Nephron progenitor cell (in vitro differentiated cells): ENCODE results near the gene TAOK2.
"Not testable (repeated sequence)": the region's sequence is repeated elsewhere in the genome, so short reads cannot be mapped to it uniquely, and the experiment has no call there.

Experiments used
- DNase-seq: peaks from one replicate; pipeline ENCODE4 v3.0.0; 2021
- H3K27ac Mint-ChIP-seq: 2 replicates; pipeline ENCODE4 v1.8.0; 2021; ENCODE audit warnings: mild to moderate bottlenecking, moderate library complexity, mixed read lengths
- H3K27me3 Mint-ChIP-seq: 2 replicates; pipeline ENCODE4 v1.8.0; 2021; ENCODE audit warnings: mild to moderate bottlenecking, low read depth, mixed read lengths; ENCODE audit not compliant: poor library complexity
- H3K36me3 Mint-ChIP-seq: 2 replicates; pipeline ENCODE4 v1.8.0; 2021; ENCODE audit warnings: low read depth, mixed read lengths
- H3K4me1 Mint-ChIP-seq: 2 replicates; pipeline ENCODE4 v1.8.0; 2021; ENCODE audit warnings: mixed read lengths
- H3K4me3 Mint-ChIP-seq: 2 replicates; pipeline ENCODE4 v1.8.0; 2021; ENCODE audit warnings: mild to moderate bottlenecking, moderate library complexity, mixed read lengths
- H3K9me3 Mint-ChIP-seq: 2 replicates; pipeline ENCODE4 v1.8.0; 2021; ENCODE audit warnings: mild to moderate bottlenecking, moderate library complexity, mixed read lengths
- TF ChIP-seq, protein P1 (sequence below): fragments of 200-600 bp; sonication (generic); IDR thresholded peaks from 2 replicates; pipeline ENCODE4 v1.5.0; 2021; ENCODE audit warnings: antibody characterized with exemption

The TAOK2 gene

DNA sequence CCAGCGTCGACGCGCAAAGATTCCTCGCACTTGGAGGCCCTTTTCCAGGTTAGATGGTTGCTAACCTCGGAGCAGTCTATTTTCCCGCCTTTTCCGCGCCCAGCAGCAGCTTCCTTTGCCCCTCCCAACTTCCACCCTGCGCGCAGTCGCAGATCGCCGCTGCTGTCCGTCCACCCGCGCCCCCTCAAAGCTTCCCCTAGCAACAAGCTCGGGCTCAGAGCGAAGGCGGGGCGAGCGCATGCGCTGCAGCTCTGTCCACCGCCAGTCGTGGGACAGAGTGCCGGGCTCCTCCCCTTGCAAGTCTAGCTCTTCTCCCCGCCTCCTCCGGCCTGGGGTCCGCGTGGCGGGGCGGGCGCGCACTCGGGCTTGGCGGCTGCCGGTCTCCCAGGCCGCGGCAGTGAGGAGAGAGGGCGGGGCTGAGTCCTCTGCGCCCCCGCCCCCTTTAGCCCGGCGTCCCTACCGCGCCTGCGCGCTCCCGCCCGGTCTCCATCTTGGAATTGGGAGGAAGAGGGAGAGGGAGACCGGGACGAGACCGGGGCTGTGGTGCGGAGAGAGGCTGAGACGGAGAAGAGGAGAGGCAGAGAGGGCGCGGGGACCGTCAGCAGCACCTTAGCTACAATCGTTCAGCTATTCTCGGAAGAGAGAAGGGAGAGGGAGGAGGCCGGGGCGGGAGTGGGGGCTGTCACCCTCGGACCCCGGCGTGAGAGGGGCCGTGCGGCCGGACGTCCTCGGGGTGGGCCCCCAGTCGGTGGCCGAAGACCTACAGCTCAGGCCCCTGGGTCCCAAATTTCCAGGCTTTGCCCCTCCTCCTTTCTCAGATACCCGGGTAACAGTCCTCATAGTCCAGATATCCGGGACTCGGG, at the start of gene TAOK2:
TAOK2 (plus strand) TSS at position 485 of the 863 bp plus-strand sequence. CDS start 3,905 bp downstream, outside the sequence.
- TF ChIP-seq, protein P1, sequence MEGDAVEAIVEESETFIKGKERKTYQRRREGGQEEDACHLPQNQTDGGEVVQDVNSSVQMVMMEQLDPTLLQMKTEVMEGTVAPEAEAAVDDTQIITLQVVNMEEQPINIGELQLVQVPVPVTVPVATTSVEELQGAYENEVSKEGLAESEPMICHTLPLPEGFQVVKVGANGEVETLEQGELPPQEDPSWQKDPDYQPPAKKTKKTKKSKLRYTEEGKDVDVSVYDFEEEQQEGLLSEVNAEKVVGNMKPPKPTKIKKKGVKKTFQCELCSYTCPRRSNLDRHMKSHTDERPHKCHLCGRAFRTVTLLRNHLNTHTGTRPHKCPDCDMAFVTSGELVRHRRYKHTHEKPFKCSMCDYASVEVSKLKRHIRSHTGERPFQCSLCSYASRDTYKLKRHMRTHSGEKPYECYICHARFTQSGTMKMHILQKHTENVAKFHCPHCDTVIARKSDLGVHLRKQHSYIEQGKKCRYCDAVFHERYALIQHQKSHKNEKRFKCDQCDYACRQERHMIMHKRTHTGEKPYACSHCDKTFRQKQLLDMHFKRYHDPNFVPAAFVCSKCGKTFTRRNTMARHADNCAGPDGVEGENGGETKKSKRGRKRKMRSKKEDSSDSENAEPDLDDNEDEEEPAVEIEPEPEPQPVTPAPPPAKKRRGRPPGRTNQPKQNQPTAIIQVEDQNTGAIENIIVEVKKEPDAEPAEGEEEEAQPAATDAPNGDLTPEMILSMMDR, result no peak
- peak; percentile 99 for DNase-seq

DNA sequence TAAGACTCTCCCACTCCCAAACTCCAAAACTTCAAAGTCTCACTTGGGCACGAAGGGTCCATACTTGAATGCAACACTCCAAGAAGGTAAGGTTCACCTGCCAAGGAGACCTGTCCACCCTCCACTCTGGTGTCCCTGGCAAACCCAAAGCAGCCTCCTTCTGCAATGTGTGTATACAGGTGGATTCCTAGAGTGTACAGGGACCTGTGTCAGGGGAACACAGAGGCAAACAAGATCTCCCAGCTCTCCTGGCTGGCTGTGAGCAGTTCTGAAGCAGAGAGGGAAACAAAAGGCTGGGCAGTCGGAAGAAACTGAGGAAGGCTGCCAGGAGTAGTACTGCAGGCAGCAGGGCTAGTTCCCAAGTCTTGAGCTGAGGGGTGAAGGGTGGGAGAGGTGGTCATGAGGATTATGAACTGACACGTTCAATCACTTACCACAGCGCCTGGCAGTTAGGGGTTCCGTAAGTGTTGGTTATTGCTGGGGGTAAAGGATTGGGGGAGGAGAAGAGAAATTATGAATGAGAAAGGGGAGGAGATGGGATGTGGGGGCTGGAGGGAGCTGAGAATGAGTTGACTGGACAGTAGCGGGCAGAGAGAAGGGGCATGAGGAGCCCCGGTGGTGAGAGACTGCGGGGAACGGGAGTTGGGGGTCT, 48.4 kb upstream of the TAOK2 start:
- peaks cover 30% of the 10 kb centered on the region for H3K36me3 Mint-ChIP-seq
- H3K4me1 Mint-ChIP-seq, result peaks cover 37% of the 10 kb centered on the region
- H3K9me3 Mint-ChIP-seq, result no peaks in the 10 kb centered on the region
- TF ChIP-seq, protein P1, result no peak
- peak overlapping the region; percentile 98 for H3K4me3 Mint-ChIP-seq
- peaks cover 4% of the 10 kb centered on the region for H3K27me3 Mint-ChIP-seq
- no peak overlapping the region for H3K27ac Mint-ChIP-seq
- no peak for DNase-seq

More for the DNA sequence above, at the start of gene TAOK2:
- Mint-ChIP-seq H3K27me3 (peaks cover 8% of the 10 kb centered on the region), H3K4me1 (peaks cover 35% of the 10 kb centered on the region), H3K9me3 (peaks cover 17% of the 10 kb centered on the region), H3K4me3 (peak within 1 kb of the TSS; percentile 97), H3K36me3 (peaks cover 47% of the 10 kb centered on the region), H3K27ac (peak within 1 kb of the TSS; percentile 93)

DNA sequence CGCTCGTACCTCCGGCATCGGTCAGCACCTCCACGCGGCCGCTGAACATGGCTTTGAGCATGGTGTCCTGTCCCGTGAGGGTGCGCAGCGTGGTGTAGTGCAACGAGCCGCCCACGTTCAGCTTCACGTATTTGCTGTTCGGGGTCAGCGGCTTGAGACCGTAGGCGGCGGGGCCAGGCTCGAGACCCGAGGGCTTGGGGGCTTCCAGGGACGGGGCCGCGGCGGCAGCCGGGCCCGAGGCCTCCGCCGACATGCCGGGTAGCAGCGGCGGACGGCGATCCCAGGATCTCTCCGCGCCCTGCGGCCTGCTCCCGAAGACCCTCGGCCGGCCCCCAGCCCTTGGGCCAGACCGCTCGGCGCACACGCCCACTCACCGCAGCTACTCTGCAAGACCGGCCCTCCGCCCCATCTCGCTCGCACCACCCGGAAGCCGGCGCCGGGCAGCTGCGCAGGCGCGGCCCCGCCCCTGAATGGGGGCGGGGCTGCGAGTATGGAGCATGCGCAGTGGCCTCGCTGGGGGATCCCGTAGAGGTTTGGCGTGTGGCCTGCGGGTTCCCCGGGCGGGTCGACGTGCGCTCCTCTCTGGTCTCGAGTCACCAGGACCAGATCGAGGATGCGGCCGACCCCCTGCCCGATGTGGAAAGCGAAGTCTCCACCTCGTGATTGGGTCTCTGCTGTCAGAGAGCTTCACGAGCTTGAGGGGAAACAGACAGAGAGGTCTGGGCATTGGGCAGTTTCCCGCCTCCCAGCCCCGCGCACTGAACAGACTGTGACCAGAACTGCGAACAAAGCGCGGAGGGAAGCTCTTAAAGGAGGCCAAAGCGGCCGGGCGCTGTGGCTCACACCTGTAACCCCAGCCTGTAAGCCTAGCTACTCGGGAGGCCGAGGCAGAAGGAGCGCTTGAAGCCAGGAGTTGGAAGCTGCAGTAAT, 47.6 kb upstream of the TAOK2 start, which contains the start of gene KCTD13:
KCTD13 (minus strand) TSS at position 446 of the 930 bp plus-strand sequence; CDS start at position 253, 193 bp downstream.
- Mint-ChIP-seq H3K27ac (peak within 1 kb of the TSS; percentile 99), H3K4me1 (peaks cover 37% of the 10 kb centered on the region), H3K9me3 (no peaks in the 10 kb centered on the region), H3K4me3 (peak within 1 kb of the TSS; percentile 98), H3K27me3 (peaks cover 4% of the 10 kb centered on the region), H3K36me3 (peaks cover 22% of the 10 kb centered on the region)
- peak; percentile 93 for DNase-seq
- TF ChIP-seq, protein P1, result no peak

DNA sequence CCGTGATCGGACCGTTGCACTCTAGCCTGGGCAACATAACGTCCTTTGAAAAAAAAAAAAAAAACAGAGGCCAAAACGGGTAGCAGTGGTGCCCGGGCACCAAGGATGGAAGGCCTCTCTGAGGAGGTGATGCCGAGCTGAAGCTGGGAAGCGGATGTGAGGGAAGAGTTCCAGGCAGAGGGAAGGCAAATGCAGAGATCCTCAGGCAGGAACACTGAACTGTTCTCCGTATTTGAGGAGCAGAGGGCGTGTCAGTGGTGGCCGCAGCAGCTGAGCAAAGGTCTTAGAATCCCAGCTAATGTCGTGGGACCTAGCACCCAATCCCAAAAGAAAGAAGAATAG, 47.0 kb upstream of the TAOK2 start:
- TF ChIP-seq, protein P1, result no peak
- H3K36me3 Mint-ChIP-seq, result peaks cover 17% of the 10 kb centered on the region
- peaks cover 37% of the 10 kb centered on the region for H3K4me1 Mint-ChIP-seq
- H3K4me3 Mint-ChIP-seq, result peak overlapping the region; percentile 98
- no peaks in the 10 kb centered on the region for H3K27me3 Mint-ChIP-seq
- H3K9me3 Mint-ChIP-seq, result no peaks in the 10 kb centered on the region
- peak overlapping the region; percentile 99 for H3K27ac Mint-ChIP-seq
- peak; percentile 22 for DNase-seq

DNA sequence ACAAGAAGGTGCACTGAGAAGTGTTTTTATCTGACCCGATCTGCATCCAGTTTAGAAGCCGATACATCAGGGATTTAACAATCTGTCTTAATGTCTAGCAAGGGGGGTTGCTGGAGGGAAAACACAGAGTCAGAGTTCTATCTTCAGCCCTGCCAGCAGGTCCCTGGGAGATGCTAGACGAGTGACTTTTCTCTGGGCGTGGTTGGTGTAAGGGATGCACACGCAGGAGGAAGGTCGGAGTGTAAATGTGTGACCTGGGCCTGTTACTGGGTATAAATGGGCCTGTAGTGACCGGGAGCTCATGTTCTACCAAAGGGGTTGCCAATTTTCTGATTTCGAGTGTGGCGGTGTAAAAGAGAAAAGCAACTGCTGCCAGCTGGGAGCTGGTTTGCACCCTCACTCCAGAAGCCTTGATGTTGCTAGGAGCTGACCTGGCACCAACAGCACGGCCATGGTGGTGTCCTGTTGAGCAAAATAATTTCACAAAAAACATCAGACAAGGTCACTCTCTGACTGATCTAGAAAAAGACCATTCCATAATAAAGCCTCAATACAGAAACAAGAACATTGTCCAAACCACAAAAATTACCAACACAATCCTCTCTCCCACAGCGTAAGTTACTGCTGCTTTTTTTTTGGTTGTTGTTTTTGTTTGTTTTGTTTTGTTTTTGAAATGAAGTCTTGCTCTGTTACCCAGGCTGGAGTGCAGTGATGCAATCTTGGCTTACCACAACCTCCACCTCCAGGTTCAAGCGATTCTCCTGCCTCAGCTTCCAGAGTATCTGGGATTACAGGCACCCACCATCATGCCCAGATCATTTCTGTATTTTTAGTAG, 46.4 kb upstream of the TAOK2 start:
- TF ChIP-seq, protein P1, result no peak

DNA sequence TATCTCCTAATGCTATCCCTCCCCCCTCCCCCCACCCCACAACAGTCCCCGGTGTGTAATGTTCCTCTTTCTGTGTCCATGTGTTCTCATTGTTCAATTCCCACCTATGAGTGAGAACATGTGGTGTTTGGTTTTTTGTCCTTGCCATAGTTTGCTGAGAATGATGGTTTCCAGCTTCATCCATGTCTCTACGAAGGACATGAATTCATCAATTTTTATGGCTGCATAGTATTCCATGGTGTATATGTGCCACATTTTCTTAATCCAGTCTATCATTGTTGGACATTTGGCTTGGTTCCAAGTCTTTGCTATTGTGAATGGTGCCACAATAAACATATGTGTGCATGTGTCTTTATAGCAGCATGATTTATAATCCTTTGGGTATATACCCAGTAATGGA, 41.9 kb upstream of the TAOK2 start:
- Mint-ChIP-seq H3K27me3 (peaks cover 26% of the 10 kb centered on the region), H3K4me1 (peaks cover 15% of the 10 kb centered on the region)
- DNase-seq, H3K4me3 Mint-ChIP-seq, H3K27ac Mint-ChIP-seq, H3K36me3 Mint-ChIP-seq, H3K9me3 Mint-ChIP-seq: not testable (repeated sequence)

More for the DNA sequence above, 46.4 kb upstream of the TAOK2 start:
- Mint-ChIP-seq H3K4me1 (peaks cover 37% of the 10 kb centered on the region), H3K9me3 (peaks cover 3% of the 10 kb centered on the region), H3K36me3 (peaks cover 23% of the 10 kb centered on the region), H3K27me3 (peaks cover 3% of the 10 kb centered on the region), H3K27ac (no peak overlapping the region), H3K4me3 (peak overlapping the region; percentile 98)
- no peak for DNase-seq
